Osteocyte (in vitro differentiated cells): ENCODE data around the gene DCTD. TPM values are rescaled to one million over a fixed set of nuclear protein-coding genes. Genes with fewer than 3 reads are reported as not detected.

Experiments used
- DNase-seq: peaks from one replicate; pipeline ENCODE4 v3.0.0; 2021; ENCODE audit warnings: mixed read lengths; ENCODE audit not compliant: unreplicated experiment; ENCODE audit errors: extremely low spot score
- H3K27ac Mint-ChIP-seq: one replicate; pipeline ENCODE4 v1.8.0; 2021; ENCODE audit warnings: mild to moderate bottlenecking, mixed read lengths; ENCODE audit not compliant: unreplicated experiment
- H3K27me3 Mint-ChIP-seq: one replicate; pipeline ENCODE4 v1.8.0; 2021; ENCODE audit warnings: mixed read lengths; ENCODE audit not compliant: unreplicated experiment
- H3K36me3 Mint-ChIP-seq: one replicate; pipeline ENCODE4 v1.8.0; 2021; ENCODE audit warnings: mixed read lengths; ENCODE audit not compliant: unreplicated experiment
- H3K4me1 Mint-ChIP-seq: one replicate; pipeline ENCODE4 v1.8.0; 2021; ENCODE audit warnings: mixed read lengths; ENCODE audit not compliant: unreplicated experiment
- H3K4me3 Mint-ChIP-seq: one replicate; pipeline ENCODE4 v1.8.0; 2021; ENCODE audit warnings: mild to moderate bottlenecking, moderate library complexity, mixed read lengths; ENCODE audit not compliant: unreplicated experiment
- H3K9me3 Mint-ChIP-seq: one replicate; pipeline ENCODE4 v1.8.0; 2021; ENCODE audit warnings: mixed read lengths; ENCODE audit not compliant: unreplicated experiment
- total RNA-seq: library from RNA; stranded (reverse); gene quantifications from 2 replicates; pipeline ENCODE4 v1.2.1, GENCODE V29; 2021
- TF ChIP-seq, protein P1 (sequence below): fragments of 200-600 bp; sonication (generic); IDR thresholded peaks from 2 replicates; pipeline ENCODE4 v1.5.0; 2021; ENCODE audit warnings: antibody characterized with exemption, mild to moderate bottlenecking, moderate library complexity

Gene DCTD
- total RNA-seq, 1 donor from 2014 or later = 126 TPM

DNA sequence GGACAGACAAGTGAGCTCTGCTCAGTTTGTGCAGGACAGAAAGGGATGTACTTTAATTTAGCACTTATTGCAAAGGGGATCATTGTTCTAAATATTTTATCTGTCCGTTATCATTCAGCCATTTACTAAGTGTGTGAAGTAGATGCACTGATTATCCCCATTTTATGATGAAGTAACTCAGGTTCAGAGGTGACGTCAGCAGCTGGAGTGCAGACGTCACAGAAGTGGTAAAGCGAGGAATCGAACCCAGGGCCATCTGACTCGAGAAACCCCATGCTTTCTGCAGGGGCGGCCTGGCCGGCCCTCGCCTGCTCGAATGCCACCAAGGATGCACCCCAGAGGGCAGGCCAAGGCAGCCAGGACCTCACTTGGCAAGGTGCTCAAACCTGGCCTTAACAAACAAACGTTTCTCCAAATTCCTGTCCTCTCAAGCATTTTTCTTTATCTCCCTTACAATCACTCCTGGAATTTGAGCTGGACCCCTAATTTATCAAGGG, 75.0 kb downstream of the DCTD start:
- Mint-ChIP-seq H3K36me3 (no peaks in the 10 kb centered on the region), H3K4me1 (no peaks in the 10 kb centered on the region), H3K9me3 (no peaks in the 10 kb centered on the region), H3K4me3 (no peak overlapping the region), H3K27ac (no peak overlapping the region), H3K27me3 (peaks cover 2% of the 10 kb centered on the region)
- TF ChIP-seq, protein P1, sequence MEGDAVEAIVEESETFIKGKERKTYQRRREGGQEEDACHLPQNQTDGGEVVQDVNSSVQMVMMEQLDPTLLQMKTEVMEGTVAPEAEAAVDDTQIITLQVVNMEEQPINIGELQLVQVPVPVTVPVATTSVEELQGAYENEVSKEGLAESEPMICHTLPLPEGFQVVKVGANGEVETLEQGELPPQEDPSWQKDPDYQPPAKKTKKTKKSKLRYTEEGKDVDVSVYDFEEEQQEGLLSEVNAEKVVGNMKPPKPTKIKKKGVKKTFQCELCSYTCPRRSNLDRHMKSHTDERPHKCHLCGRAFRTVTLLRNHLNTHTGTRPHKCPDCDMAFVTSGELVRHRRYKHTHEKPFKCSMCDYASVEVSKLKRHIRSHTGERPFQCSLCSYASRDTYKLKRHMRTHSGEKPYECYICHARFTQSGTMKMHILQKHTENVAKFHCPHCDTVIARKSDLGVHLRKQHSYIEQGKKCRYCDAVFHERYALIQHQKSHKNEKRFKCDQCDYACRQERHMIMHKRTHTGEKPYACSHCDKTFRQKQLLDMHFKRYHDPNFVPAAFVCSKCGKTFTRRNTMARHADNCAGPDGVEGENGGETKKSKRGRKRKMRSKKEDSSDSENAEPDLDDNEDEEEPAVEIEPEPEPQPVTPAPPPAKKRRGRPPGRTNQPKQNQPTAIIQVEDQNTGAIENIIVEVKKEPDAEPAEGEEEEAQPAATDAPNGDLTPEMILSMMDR = no peak
- DNase-seq = no peak

DNA sequence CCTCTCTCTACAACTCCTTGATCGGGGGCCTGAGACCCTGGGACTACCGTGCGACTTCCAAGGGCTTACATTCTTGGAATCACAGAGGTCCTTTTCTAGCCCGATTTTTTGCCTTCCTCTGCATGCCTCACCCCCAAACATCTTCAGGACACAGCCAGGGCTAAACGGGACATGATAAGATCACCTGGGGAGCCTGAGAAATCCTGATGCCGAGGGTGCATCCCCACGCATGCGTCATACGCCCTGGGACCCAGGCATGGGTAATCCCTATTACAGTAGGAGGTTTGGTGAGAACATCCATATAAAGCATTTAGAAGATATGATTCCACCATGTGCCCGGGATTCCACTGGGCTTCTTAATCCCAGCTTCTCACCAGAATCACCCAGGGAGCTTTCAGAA, 77.1 kb downstream of the DCTD start:
- no peaks in the 10 kb centered on the region for H3K4me1 Mint-ChIP-seq
- H3K27ac Mint-ChIP-seq = no peak overlapping the region
- H3K27me3 Mint-ChIP-seq = peaks cover 12% of the 10 kb centered on the region
- no peaks in the 10 kb centered on the region for H3K36me3 Mint-ChIP-seq
- no peak for DNase-seq
- TF ChIP-seq, protein P1 = no peak
- H3K9me3 Mint-ChIP-seq = no peaks in the 10 kb centered on the region
- H3K4me3 Mint-ChIP-seq = no peak overlapping the region

Other genes starting within 250 kb of the DCTD start
- gene WWC2, start 181.9 kb upstream of the DCTD start, total RNA-seq = 47.2 and 53.5 TPM in 2 replicates